Panc1 (cell line): ENCODE data around the gene LCORL.

ENCODE experiments used
- POLR2AphosphoS5 ChIP-seq: IDR thresholded peaks from 2 replicates; pipeline ENCODE4 v1.6.1; 2012; ENCODE audit warnings: mild to moderate bottlenecking, low read depth, low read length, moderate library complexity
- SIN3A ChIP-seq: IDR thresholded peaks from 2 replicates; pipeline ENCODE4 v1.6.1; 2012; ENCODE audit warnings: low read depth, mild to moderate bottlenecking, low read length, moderate library complexity, borderline replicate concordance; ENCODE audit not compliant: insufficient read depth
- TCF7L2 ChIP-seq: IDR thresholded peaks from 2 replicates; pipeline ENCODE4 v1.6.1; 2011; ENCODE audit warnings: mild to moderate bottlenecking, low read depth, low read length, inconsistent platforms
- TF ChIP-seq, protein P1 (sequence below): fragments of 450-650 bp; IDR thresholded peaks from 2 replicates; pipeline ENCODE4 v1.5.1; 2017; ENCODE audit warnings: mild to moderate bottlenecking
- TF ChIP-seq, protein P2 (sequence below), 2 experiments: IDR thresholded peaks; 2 replicates each; pipeline ENCODE4 v1.6.1; 2011 to 2012; ENCODE audit warnings: low read depth in 2 of 2, control low read depth in 1 of 2, low read length in 1 of 2, mild to moderate bottlenecking in 1 of 2, moderate library complexity in 1 of 2; ENCODE audit not compliant: insufficient read depth in 1 of 2

DNA sequence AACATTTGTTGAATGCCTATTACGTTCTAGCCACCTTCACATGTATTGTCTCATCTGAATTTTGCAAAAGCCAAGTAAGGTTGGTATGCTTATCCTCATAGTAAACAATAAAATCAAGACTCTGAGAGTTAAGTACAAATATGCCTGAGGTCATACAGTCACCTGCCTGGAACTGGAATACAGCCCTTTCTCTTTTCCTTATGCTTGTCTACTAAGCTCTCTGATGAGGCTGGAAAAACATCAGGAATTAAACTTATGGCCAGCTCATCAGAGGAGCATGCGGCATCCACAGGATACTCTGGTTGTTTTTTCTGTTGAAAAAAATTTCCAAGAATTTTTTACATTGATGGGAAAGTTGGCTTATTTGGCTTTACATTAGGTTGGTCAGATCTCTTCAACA is 175.3 kb downstream of the LCORL start:
- no peak for TF ChIP-seq POLR2AphosphoS5
- TF ChIP-seq, protein P1, sequence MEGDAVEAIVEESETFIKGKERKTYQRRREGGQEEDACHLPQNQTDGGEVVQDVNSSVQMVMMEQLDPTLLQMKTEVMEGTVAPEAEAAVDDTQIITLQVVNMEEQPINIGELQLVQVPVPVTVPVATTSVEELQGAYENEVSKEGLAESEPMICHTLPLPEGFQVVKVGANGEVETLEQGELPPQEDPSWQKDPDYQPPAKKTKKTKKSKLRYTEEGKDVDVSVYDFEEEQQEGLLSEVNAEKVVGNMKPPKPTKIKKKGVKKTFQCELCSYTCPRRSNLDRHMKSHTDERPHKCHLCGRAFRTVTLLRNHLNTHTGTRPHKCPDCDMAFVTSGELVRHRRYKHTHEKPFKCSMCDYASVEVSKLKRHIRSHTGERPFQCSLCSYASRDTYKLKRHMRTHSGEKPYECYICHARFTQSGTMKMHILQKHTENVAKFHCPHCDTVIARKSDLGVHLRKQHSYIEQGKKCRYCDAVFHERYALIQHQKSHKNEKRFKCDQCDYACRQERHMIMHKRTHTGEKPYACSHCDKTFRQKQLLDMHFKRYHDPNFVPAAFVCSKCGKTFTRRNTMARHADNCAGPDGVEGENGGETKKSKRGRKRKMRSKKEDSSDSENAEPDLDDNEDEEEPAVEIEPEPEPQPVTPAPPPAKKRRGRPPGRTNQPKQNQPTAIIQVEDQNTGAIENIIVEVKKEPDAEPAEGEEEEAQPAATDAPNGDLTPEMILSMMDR: no peak
- TF ChIP-seq SIN3A: no peak
- TF ChIP-seq, protein P2, sequence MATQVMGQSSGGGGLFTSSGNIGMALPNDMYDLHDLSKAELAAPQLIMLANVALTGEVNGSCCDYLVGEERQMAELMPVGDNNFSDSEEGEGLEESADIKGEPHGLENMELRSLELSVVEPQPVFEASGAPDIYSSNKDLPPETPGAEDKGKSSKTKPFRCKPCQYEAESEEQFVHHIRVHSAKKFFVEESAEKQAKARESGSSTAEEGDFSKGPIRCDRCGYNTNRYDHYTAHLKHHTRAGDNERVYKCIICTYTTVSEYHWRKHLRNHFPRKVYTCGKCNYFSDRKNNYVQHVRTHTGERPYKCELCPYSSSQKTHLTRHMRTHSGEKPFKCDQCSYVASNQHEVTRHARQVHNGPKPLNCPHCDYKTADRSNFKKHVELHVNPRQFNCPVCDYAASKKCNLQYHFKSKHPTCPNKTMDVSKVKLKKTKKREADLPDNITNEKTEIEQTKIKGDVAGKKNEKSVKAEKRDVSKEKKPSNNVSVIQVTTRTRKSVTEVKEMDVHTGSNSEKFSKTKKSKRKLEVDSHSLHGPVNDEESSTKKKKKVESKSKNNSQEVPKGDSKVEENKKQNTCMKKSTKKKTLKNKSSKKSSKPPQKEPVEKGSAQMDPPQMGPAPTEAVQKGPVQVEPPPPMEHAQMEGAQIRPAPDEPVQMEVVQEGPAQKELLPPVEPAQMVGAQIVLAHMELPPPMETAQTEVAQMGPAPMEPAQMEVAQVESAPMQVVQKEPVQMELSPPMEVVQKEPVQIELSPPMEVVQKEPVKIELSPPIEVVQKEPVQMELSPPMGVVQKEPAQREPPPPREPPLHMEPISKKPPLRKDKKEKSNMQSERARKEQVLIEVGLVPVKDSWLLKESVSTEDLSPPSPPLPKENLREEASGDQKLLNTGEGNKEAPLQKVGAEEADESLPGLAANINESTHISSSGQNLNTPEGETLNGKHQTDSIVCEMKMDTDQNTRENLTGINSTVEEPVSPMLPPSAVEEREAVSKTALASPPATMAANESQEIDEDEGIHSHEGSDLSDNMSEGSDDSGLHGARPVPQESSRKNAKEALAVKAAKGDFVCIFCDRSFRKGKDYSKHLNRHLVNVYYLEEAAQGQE (IDR thresholded peaks at IDR 0.05; ENCODE audit: insufficient read depth in 1 of 2, low read depth in 2 of 2, low read length in 1 of 2): no peak
- no peak for TF ChIP-seq TCF7L2
